Lower leg skin (tissue), 4 donors: ENCODE data around the gene MAP4K3. TPM values are rescaled to one million over a fixed set of nuclear protein-coding genes. Genes with fewer than 3 reads are reported as not detected.
"Not testable (repeated sequence)": the region's sequence is repeated elsewhere in the genome, so short reads cannot be mapped to it uniquely, and the experiment has no call there.

Experiments
- DNase-seq, 2 donors: peaks; one replicate each; pipeline ENCODE4 v3.0.0-alpha.2; 2019; ENCODE audit warnings: low spot score in 2 of 2
- H3K4me3 ChIP-seq: fragments of 200-600 bp; sonication (generic); 2 replicates; pipeline ENCODE4 v1.5.1; 2017; ENCODE audit warnings: mild to moderate bottlenecking, low read depth; ENCODE audit not compliant: poor library complexity, severe bottlenecking
- POLR2A ChIP-seq, 2 donors: fragments of 450-650 bp; IDR thresholded peaks; one replicate each; pipeline ENCODE4 v1.6.1; 2016 to 2017; ENCODE audit warnings: antibody characterized with exemption in 2 of 2, mild to moderate bottlenecking in 1 of 2, moderate library complexity in 1 of 2
- WGBS, 2 donors: methylation state at CpG; one replicate each; pipeline ENCODE4 v1.1.5; 2018; 5-methylcytosine and 5-hydroxymethylcytosine counted together
- intact Hi-C: fragments of 100-400 bp; cut with DNase I; formaldehyde crosslinking; loops from one replicate; pipeline ENCODE4 v1.15.0; 2023; ENCODE audit warnings: low total_unique reads
- total RNA-seq, 4 donors: library from RNA; depleted of rRNA; stranded (reverse); fragments of >200 nt; gene quantifications; one replicate each; pipeline ENCODE4 v1.1.0, GENCODE V29; 2016
- TF ChIP-seq, protein P1 (sequence below), 3 donors: fragments of 450-650 bp; IDR thresholded peaks; one replicate each; pipeline ENCODE4 v1.5.1; 2016; ENCODE audit warnings: antibody characterized with exemption in 3 of 3, mild to moderate bottlenecking in 3 of 3, moderate library complexity in 2 of 3

The MAP4K3 gene
- total RNA-seq, 4 donors from 2014 or later, result 43.1 to 68.8 (median 45.6) TPM

DNA sequence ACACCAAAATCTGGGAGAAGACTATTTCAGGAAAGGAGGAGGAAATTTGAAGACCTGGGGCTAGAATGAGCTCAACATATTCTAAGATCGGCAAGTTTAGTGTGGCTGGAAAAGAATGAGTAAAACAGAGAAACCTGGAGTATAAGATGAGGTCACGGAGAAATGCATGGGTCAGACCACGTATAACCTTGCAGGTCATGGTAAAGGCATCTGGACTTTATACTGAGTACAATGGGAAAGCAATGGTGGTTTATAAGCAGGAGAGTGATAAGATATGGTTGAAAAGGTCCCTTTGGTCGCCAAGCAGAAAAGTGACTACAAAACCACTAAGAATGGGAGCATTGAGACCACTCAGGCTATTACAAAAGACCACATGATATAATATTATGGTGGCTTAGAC, 102.1 kb downstream of the MAP4K3 start:
- no peak for DNase-seq
- TF ChIP-seq POLR2A (IDR thresholded peaks at IDR 0.05), result no peak
- TF ChIP-seq, protein P1, sequence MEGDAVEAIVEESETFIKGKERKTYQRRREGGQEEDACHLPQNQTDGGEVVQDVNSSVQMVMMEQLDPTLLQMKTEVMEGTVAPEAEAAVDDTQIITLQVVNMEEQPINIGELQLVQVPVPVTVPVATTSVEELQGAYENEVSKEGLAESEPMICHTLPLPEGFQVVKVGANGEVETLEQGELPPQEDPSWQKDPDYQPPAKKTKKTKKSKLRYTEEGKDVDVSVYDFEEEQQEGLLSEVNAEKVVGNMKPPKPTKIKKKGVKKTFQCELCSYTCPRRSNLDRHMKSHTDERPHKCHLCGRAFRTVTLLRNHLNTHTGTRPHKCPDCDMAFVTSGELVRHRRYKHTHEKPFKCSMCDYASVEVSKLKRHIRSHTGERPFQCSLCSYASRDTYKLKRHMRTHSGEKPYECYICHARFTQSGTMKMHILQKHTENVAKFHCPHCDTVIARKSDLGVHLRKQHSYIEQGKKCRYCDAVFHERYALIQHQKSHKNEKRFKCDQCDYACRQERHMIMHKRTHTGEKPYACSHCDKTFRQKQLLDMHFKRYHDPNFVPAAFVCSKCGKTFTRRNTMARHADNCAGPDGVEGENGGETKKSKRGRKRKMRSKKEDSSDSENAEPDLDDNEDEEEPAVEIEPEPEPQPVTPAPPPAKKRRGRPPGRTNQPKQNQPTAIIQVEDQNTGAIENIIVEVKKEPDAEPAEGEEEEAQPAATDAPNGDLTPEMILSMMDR (IDR thresholded peaks at IDR 0.05), result no peak
- H3K4me3 ChIP-seq, result no peak overlapping the region
- intact Hi-C loops, result no loop called here
- 91 to 96% methylated on average over 4 of the region's 4 CpGs for WGBS, 2 donors

DNA sequence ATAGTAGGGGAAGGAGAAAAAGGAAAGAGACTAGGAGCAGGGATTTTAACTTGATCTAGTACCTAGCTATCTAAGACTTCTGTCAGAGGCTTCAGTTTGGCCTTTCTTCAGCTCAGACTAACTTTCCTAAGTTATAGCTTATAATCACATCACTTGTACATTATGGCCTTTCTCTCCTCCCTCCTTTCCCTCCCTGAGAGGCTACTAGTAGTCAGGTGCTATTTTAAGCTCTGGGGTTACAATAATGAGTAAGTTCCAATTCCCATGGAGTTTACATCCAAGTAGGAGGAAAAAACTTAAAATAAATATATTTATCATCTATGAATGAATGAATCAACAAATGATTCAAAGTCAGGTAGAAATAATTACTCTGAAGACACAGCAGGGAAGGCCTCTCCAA, 102.6 kb downstream of the MAP4K3 start:
- no peak for TF ChIP-seq POLR2A (IDR thresholded peaks at IDR 0.05)
- TF ChIP-seq, protein P1 (IDR thresholded peaks at IDR 0.05), result no peak
- intact Hi-C loops, result no loop called here
- no peak overlapping the region for H3K4me3 ChIP-seq
- no peak for DNase-seq

DNA sequence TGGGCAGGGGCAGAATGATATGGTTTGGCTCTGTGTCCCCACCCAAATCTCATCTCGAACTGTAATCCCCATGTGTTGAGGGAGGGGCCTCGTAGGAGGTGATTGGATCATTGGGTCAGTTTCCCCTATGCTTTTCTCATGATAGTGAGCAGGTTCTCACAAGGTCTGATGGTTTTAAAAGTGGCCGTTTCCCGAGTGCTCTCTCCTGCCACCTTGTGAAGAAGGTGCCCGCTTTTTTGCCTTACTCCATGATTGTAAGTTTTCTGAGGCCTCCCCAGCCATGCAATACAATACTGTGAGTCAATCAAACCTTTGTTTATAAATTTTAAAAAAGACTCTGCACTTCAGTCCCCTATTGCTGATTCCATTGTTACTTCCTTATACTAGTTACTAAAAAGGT, 110.4 kb downstream of the MAP4K3 start:
- no peak overlapping the region for H3K4me3 ChIP-seq
- no peak for TF ChIP-seq POLR2A (IDR thresholded peaks at IDR 0.05)
- TF ChIP-seq, protein P1 (IDR thresholded peaks at IDR 0.05), result no peak
- DNase-seq, result no peak
- 96 to 100% methylated on average over 5 of the region's 5 CpGs for WGBS, 2 donors
- intact Hi-C loops, result no loop called here

DNA sequence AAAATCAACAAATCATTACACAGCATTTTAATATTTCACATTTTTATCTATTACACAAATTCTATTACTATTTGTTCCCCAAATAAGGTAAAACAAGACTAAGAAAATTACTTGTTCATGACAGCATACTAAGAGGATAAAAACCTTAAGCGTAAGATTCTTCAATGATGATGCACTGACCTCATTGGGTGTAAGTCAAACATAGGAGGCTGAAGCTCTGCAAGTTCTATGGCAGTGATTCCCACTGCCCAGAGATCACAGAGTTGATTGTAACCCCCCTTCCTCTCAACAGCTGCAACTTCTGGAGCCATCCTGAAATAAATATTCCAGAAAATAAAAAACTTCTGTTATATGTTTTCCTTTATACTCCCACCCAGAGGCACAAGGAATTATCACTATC, 111.1 kb downstream of the MAP4K3 start:
- TF ChIP-seq, protein P1 (IDR thresholded peaks at IDR 0.05), result no peak
- no peak for TF ChIP-seq POLR2A (IDR thresholded peaks at IDR 0.05)
- WGBS, 2 donors, result 97 to 100% methylated on average over 1 of the region's 1 CpG
- DNase-seq, result no peak
- intact Hi-C loops, result no loop called here
- no peak overlapping the region for H3K4me3 ChIP-seq

DNA sequence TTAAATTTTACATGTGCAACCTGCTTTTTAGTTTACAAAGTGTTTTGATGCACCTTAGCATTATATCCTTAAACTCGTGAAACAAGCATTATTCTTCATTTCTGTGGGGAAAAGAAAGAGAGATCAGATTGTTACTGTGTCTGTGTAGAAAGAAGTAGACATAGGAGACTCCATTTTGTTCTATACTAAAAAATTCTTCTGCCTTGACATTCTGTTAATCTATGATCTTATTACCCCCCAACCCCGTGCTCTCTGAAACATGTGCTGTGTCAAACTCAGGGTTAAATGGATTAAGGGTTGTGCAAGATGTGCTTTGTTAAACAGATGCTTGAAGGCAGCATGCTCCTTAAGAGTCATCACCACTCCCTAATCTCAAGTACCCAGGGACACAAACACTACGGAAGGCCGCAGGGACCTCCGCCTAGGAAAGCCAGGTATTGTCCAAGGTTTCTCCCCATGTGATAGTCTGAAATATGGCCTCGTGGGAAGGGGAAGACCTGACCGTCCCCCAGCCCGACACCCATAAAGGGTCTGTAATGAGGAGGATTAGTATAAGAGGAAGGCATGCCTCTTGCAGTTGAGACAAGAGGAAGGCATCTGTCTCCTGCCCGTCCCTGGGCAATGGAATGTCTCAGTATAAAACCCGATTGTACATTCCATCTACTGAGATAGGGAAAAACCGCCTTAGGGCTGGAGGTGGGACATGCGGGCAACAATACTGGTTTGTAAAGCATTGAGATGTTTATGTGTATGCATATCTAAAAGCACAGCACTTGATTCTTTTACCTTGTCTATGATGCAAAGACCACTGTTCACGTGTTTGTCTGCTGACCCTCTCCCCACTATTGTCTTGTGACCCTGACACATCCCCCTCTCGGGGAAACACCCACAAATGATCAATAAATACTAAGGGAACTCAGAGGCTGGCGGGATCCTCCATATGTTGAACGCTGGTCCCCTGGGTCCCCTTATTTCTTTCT, 115.7 kb downstream of the MAP4K3 start:
- WGBS, 2 donors, result 92 to 96% methylated on average over 16 of the region's 16 CpGs
- DNase-seq, H3K4me3 ChIP-seq, intact Hi-C loops: not testable (repeated sequence)

DNA sequence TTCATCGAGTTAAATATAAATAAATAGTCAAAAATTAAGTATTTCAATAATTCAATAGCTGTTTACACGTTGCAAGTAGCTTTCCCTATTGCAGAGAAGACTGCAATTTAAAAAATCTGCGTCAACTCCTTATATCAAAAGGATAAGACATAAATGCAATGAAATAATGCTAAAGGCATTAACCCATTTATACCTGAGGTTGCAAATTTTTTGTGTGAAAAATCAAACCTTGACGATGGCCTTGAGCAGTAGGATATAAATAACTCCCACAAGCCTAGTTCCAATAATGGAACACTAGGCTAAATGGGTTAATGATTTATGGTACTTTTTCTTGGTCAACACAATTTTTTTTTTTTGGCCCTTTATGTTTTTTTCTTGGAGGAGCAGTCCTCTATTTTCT, 116.9 kb downstream of the MAP4K3 start:
- no peak for TF ChIP-seq POLR2A (IDR thresholded peaks at IDR 0.05)
- TF ChIP-seq, protein P1 (IDR thresholded peaks at IDR 0.05), result no peak
- no peak for DNase-seq
- intact Hi-C loops, result no loop called here
- no peak overlapping the region for H3K4me3 ChIP-seq
- 93 to 96% methylated on average over 4 of the region's 4 CpGs for WGBS, 2 donors
